Effector memory CD4-positive, alpha-beta T cell (primary cell): ENCODE results near the gene HOXA4.

ENCODE experiments used
- DNase-seq, 3 donors: peaks; one replicate each; pipeline ENCODE4 v3.0.0-alpha.2; 2020
- H3K27ac ChIP-seq: 2 replicates; pipeline ENCODE4 v1.7.0; 2013; ENCODE audit warnings: mild to moderate bottlenecking, low read length, moderate library complexity; ENCODE audit not compliant: insufficient read depth, poor library complexity, severe bottlenecking
- H3K27me3 ChIP-seq: replicated peaks from 2 replicates; pipeline ENCODE4 v1.7.0; 2013; ENCODE audit warnings: mild to moderate bottlenecking, low read length; ENCODE audit not compliant: insufficient read depth, control insufficient read depth, poor library complexity, severe bottlenecking
- H3K36me3 ChIP-seq: 2 replicates; pipeline ENCODE4 v1.7.0; 2013; ENCODE audit warnings: mild to moderate bottlenecking, low read length, moderate library complexity; ENCODE audit not compliant: control insufficient read depth, insufficient read depth
- H3K4me1 ChIP-seq: 2 replicates; pipeline ENCODE4 v1.7.0; 2013; ENCODE audit warnings: low read length, mild to moderate bottlenecking; ENCODE audit not compliant: control insufficient read depth, insufficient read depth, poor library complexity, severe bottlenecking
- H3K4me3 ChIP-seq: 2 replicates; pipeline ENCODE4 v1.7.0; 2013; ENCODE audit warnings: low read length, low read depth, mild to moderate bottlenecking; ENCODE audit not compliant: insufficient read depth, poor library complexity, severe bottlenecking
- H3K9me3 ChIP-seq: 2 replicates; pipeline ENCODE4 v1.7.0; 2013; ENCODE audit warnings: mild to moderate bottlenecking, low read length, moderate library complexity; ENCODE audit not compliant: control insufficient read depth

Gene HOXA4

GRCh38 chr7:27124096-27124901, 6.3 kb downstream of the HOXA4 start:
- no peaks in the 10 kb centered on the region for H3K36me3 ChIP-seq
- H3K4me1 ChIP-seq = no peaks in the 10 kb centered on the region
- H3K9me3 ChIP-seq = no peaks in the 10 kb centered on the region
- DNase-seq = no peak
- no peak overlapping the region for H3K4me3 ChIP-seq
- no peak overlapping the region for H3K27ac ChIP-seq
- H3K27me3 ChIP-seq = peaks cover 6% of the 10 kb centered on the region

GRCh38 chr7:27123477-27124053, 7.0 kb downstream of the HOXA4 start:
- Histone ChIP-seq H3K9me3 (no peaks in the 10 kb centered on the region), H3K4me1 (no peaks in the 10 kb centered on the region), H3K36me3 (no peaks in the 10 kb centered on the region), H3K27ac (no peak overlapping the region), H3K27me3 (peaks cover 6% of the 10 kb centered on the region), H3K4me3 (no peak overlapping the region)
- DNase-seq = no peak

- Histone ChIP-seq H3K36me3 (no peaks in the 10 kb centered on the region), H3K27ac (no peak overlapping the region), H3K4me3 (no peak overlapping the region)
These were observed 7.5 kb downstream of the HOXA4 start for GRCh38 chr7:27123007-27123476.

GRCh38 chr7:27122077-27122910, 8.3 kb downstream of the HOXA4 start:
- Histone ChIP-seq H3K36me3 (no peaks in the 10 kb centered on the region), H3K27ac (no peak overlapping the region)

More at GRCh38 chr7:27123007-27123476, 7.5 kb downstream of the HOXA4 start:
- DNase-seq = no peak
- Histone ChIP-seq H3K4me1 (no peaks in the 10 kb centered on the region), H3K9me3 (no peaks in the 10 kb centered on the region), H3K27me3 (peaks cover 6% of the 10 kb centered on the region)

GRCh38 chr7:27121684-27122076, 8.9 kb downstream of the HOXA4 start:
- DNase-seq = no peak
- Histone ChIP-seq H3K27ac (no peak overlapping the region), H3K9me3 (no peaks in the 10 kb centered on the region), H3K27me3 (peaks cover 2% of the 10 kb centered on the region), H3K4me1 (no peaks in the 10 kb centered on the region), H3K36me3 (no peaks in the 10 kb centered on the region), H3K4me3 (no peak overlapping the region)

More at GRCh38 chr7:27122077-27122910, 8.3 kb downstream of the HOXA4 start:
- Histone ChIP-seq H3K27me3 (peaks cover 6% of the 10 kb centered on the region), H3K4me1 (no peaks in the 10 kb centered on the region), H3K9me3 (no peaks in the 10 kb centered on the region), H3K4me3 (no peak overlapping the region)
- DNase-seq = no peak

- H3K27ac ChIP-seq = no peak overlapping the region
- H3K36me3 ChIP-seq = no peaks in the 10 kb centered on the region
- H3K4me1 ChIP-seq = no peaks in the 10 kb centered on the region
- H3K9me3 ChIP-seq = no peaks in the 10 kb centered on the region
- H3K27me3 ChIP-seq = peaks cover 8% of the 10 kb centered on the region
- H3K4me3 ChIP-seq = no peak overlapping the region
- no peak for DNase-seq
These were observed 11.1 kb downstream of the HOXA4 start for GRCh38 chr7:27119412-27119911.

GRCh38 chr7:27118580-27118979, 12.0 kb downstream of the HOXA4 start:
- Histone ChIP-seq H3K27me3 (peaks cover 8% of the 10 kb centered on the region), H3K4me1 (no peaks in the 10 kb centered on the region), H3K27ac (no peak overlapping the region), H3K9me3 (no peaks in the 10 kb centered on the region), H3K4me3 (no peak overlapping the region), H3K36me3 (no peaks in the 10 kb centered on the region)
- no peak for DNase-seq

- Histone ChIP-seq H3K4me1 (no peaks in the 10 kb centered on the region), H3K27me3 (peaks cover 8% of the 10 kb centered on the region), H3K9me3 (no peaks in the 10 kb centered on the region), H3K4me3 (no peak overlapping the region), H3K36me3 (no peaks in the 10 kb centered on the region), H3K27ac (no peak overlapping the region)
- no peak for DNase-seq
These were observed 12.6 kb downstream of the HOXA4 start for GRCh38 chr7:27117887-27118491.

GRCh38 chr7:27116962-27117886, 13.3 kb downstream of the HOXA4 start:
- H3K4me1 ChIP-seq = no peaks in the 10 kb centered on the region
- H3K9me3 ChIP-seq = no peaks in the 10 kb centered on the region
- no peak overlapping the region for H3K27ac ChIP-seq
- peaks cover 8% of the 10 kb centered on the region for H3K27me3 ChIP-seq
- H3K4me3 ChIP-seq = no peak overlapping the region
- no peak for DNase-seq
- H3K36me3 ChIP-seq = no peaks in the 10 kb centered on the region
